K562 (cell line): ENCODE measurements around the gene POU2AF2. TPM values are rescaled to one million over a fixed set of nuclear protein-coding genes. Genes with fewer than 3 reads are reported as not detected.

Experiments
- ATAC-seq: fragments of 200-7000 bp; cut with Tn5 transposase; 3 replicates; pipeline ENCODE4 v1.9.1; 2020; ENCODE audit warnings: moderate library complexity
- BruUV-seq: library from RNA; stranded (reverse); fragments of 400-500 nt; replicated peaks from 2 replicates; lab custom pipeline; 2021; lab: Mats Ljungman, UMichigan
- CTCF ChIA-PET: fragments of 300-600 bp; formaldehyde crosslinking; extraction: SDS; loops from one replicate; lab custom pipeline; 2021; ENCODE audit warnings: low intra/inter-chr PET ratio; lab: Yijun Ruan, JAX
- POLR2A ChIA-PET: fragments of 300-600, 350-650 bp; sonication (Branson Sonifier 250); formaldehyde crosslinking; extraction: SDS; loops from one replicate; lab custom pipeline; 2021; ENCODE audit warnings: antibody characterized with exemption, inconsistent platforms; lab: Yijun Ruan, JAX
- DNase-seq, 4 experiments: peaks; one replicate each; pipeline versions ENCODE4 v3.0.0 to v3.0.0-alpha.2; 2011 to 2018; ENCODE audit warnings: low spot score in 3 of 4, mixed read lengths in 3 of 4; ENCODE audit errors: extremely low read depth in 1 of 4
- FAIRE-seq: peaks from 2 replicates; lab custom pipeline; 2011; peaks lifted over from hg19 to GRCh38; lab: Jason Lieb, UNC
- H2AFZ ChIP-seq: 2 replicates; pipeline ENCODE4 v1.6.0; 2011; ENCODE audit warnings: low read depth, low read length, control low read depth, inconsistent platforms
- H3K27ac ChIP-seq: fragments of 200-600 bp; 3 replicates; pipeline ENCODE4 v1.8.0; 2011; ENCODE audit warnings: low read depth, mild to moderate bottlenecking, control low read depth, inconsistent platforms, low read length, moderate library complexity, mixed read lengths; ENCODE audit errors: extremely low read depth
- H3K27me3 ChIP-seq, 2 experiments: fragments of 300-600 bp in 1 of 2; 2 replicates in 1 of 2; 3 replicates in 1 of 2; pipeline versions ENCODE4 v1.6.0 to v1.8.0; 2011; ENCODE audit warnings: inconsistent platforms in 2 of 2, low read length in 2 of 2, mild to moderate bottlenecking in 1 of 2, mixed read lengths in 1 of 2, moderate library complexity in 1 of 2; ENCODE audit not compliant: control insufficient read depth in 2 of 2, insufficient read depth in 2 of 2
- H3K36me3 ChIP-seq: fragments of 300-600 bp; 3 replicates; pipeline ENCODE4 v1.8.0; 2011; ENCODE audit warnings: mild to moderate bottlenecking, low read length, inconsistent platforms; ENCODE audit not compliant: control insufficient read depth, insufficient read depth
- H3K4me1 ChIP-seq, 2 experiments: fragments of 200-600 bp in 1 of 2; replicated peaks in 1 of 2; 2 replicates in 1 of 2; 3 replicates in 1 of 2; pipeline versions ENCODE4 v1.5.1 to v1.8.0; 2011; ENCODE audit warnings: inconsistent platforms in 2 of 2, low read length in 2 of 2, mild to moderate bottlenecking in 1 of 2, mixed read lengths in 1 of 2, moderate library complexity in 1 of 2; ENCODE audit not compliant: control insufficient read depth in 2 of 2, insufficient read depth in 2 of 2
- H3K4me2 ChIP-seq: 2 replicates; pipeline ENCODE4 v1.6.1; 2011; ENCODE audit warnings: low read length, control low read depth, inconsistent platforms, mixed read lengths; ENCODE audit not compliant: insufficient read depth
- H3K4me3 ChIP-seq: fragments of 200-600 bp; sonication (generic), shearing (Covaris generic); 2 replicates; pipeline ENCODE4 v1.5.1; 2016; ENCODE audit warnings: control low read depth, inconsistent platforms
- H3K79me2 ChIP-seq: fragments of 200-600 bp; 3 replicates; pipeline ENCODE4 v1.8.0; 2011; ENCODE audit warnings: low read length, inconsistent platforms; ENCODE audit not compliant: control insufficient read depth, insufficient read depth
- H3K9ac ChIP-seq, 2 experiments: 2 replicates each; pipeline versions ENCODE4 v1.6.0 to v1.6.1; 2011; ENCODE audit warnings: low read depth in 2 of 2, low read length in 2 of 2, control low read depth in 1 of 2, inconsistent platforms in 1 of 2, mild to moderate bottlenecking in 1 of 2, mixed read lengths in 1 of 2; ENCODE audit not compliant: insufficient read depth in 1 of 2
- H3K9me1 ChIP-seq: one replicate; pipeline ENCODE4 v1.6.0; 2011; ENCODE audit warnings: inconsistent platforms, mild to moderate bottlenecking, low read length, moderate library complexity; ENCODE audit not compliant: control insufficient read depth, insufficient read depth
- H3K9me3 ChIP-seq: replicated peaks from 2 replicates; pipeline ENCODE4 v1.5.1; 2011; ENCODE audit warnings: low read depth, low read length, inconsistent platforms; ENCODE audit not compliant: control insufficient read depth, insufficient read depth
- H4K20me1 ChIP-seq: replicated peaks from 2 replicates; pipeline ENCODE4 v1.6.1; 2011; ENCODE audit warnings: low read length, inconsistent platforms, mixed read lengths; ENCODE audit not compliant: control insufficient read depth, insufficient read depth
- HDAC1 ChIP-seq, 2 experiments: fragments of 450-650 bp; IDR thresholded peaks; 2 replicates each; pipeline ENCODE4 v1.6.1; 2016 to 2017; ENCODE audit warnings: inconsistent platforms in 1 of 2, mild to moderate bottlenecking in 1 of 2, moderate library complexity in 1 of 2
- MEIS2 ChIP-seq: fragments of 450-650 bp; IDR thresholded peaks from 2 replicates; pipeline ENCODE4 v1.6.1; 2014; ENCODE audit warnings: mild to moderate bottlenecking; ENCODE audit not compliant: partially characterized antibody
- TAF9B ChIP-seq: fragments of 450-650 bp; IDR thresholded peaks from 2 replicates; pipeline ENCODE4 v1.6.1; 2018; ENCODE audit warnings: mild to moderate bottlenecking; ENCODE audit not compliant: partially characterized antibody
- ZNF395 ChIP-seq: fragments of 200-800 bp; sonication (Bioruptor generic); IDR thresholded peaks from 2 replicates; pipeline ENCODE4 v1.6.1; 2017; ENCODE audit warnings: missing genetic modification characterization, missing compliant biosample characterization
- ZNF764 ChIP-seq: fragments of 250-450 bp; sonication (Bioruptor Pico); IDR thresholded peaks from 2 replicates; pipeline ENCODE4 v1.4.0; 2020; ENCODE audit warnings: low read depth, mild to moderate bottlenecking, moderate library complexity
- WGBS: fragments of 100-300 bp; shearing (Covaris generic); methylation state at CpG from one replicate; pipeline ENCODE4 v1.1.6; 2016; ENCODE audit warnings: low coverage, mixed read lengths; ENCODE audit not compliant: insufficient coverage; ENCODE audit errors: missing lambda C conversion rate; 5-methylcytosine and 5-hydroxymethylcytosine counted together
- in situ Hi-C: fragments of 300-500 bp; cut with MboI; formaldehyde crosslinking; loops from 4 replicates; pipeline ENCODE4 v1.15.0; 2018; ENCODE audit warnings: inconsistent platforms, mixed read lengths
- intact Hi-C: fragments of 100-400 bp; cut with micrococcal nuclease; formaldehyde crosslinking; loops from 2 replicates; pipeline ENCODE4 v1.14.2; 2022
- polyA plus RNA-seq, 8 experiments: library from polyadenylated mRNA; depleted of rRNA in 4 of 8; stranded (reverse) in 5 of 8; unstranded in 3 of 8; fragments of >200 nt; fragmentation: Nextera tagmentation in 2 of 8; fragmentation: Illumina TruSeq in 1 of 8; extraction: Ambion mirVana in 2 of 8; extraction: Trizol in 1 of 8; gene quantifications; 2 replicates each; pipeline versions ENCODE4 v1.2.1 to v1.2.3, GENCODE V29; 2011 to 2014; ENCODE audit warnings: inconsistent platforms in 1 of 8, missing spikeins in 1 of 8
- total RNA-seq, 7 experiments: library from RNA; depleted of rRNA in 6 of 7; stranded (reverse); fragments of >200 nt in 6 of 7; fragmentation: Illumina TruSeq in 2 of 7; extraction: Trizol in 2 of 7; gene quantifications; 2 replicates each; pipeline versions ENCODE4 v1.2.1 to v1.2.3, GENCODE V29; 2011 to 2021; ENCODE audit warnings: low replicate concordance in 1 of 7

Gene POU2AF2
- total and polyA plus RNA-seq, 9 of the 15 experiments (the other 6 are each of a cell fraction or from before 2014, with no cell fraction given), result not detected

GRCh38 chr11:111296196-111296595 lies 50.7 kb downstream of the POU2AF2 start:
- FAIRE-seq (no peak), DNase-seq (no peak), ATAC-seq (no peak)
- intact Hi-C loops (no loop called here), in situ Hi-C loops (no loop called here)
- no peaks in the 10 kb centered on the region for H3K9me3 ChIP-seq
- no peak overlapping the region for H3K4me2 ChIP-seq
- no peak overlapping the region for H2AFZ ChIP-seq
- no peaks in the 10 kb centered on the region for H3K9me1 ChIP-seq
- no peak overlapping the region for H3K27ac ChIP-seq
- CTCF ChIA-PET, result no interaction called here
- peaks cover 3% of the 10 kb centered on the region; the same call in 1 of the 2 replicates for H4K20me1 ChIP-seq
- POLR2A ChIA-PET, result interaction anchor here (0.6 kb wide), 1 partner anchor 142 kb away, joined by 3 read pairs; no protein-coding TSS in a partner anchor
- H3K27me3 ChIP-seq, result peaks cover 2 to 28% of the 10 kb centered on the region in 2 experiments; a peak in 3 of 5 replicates
- H3K4me1 ChIP-seq, result peaks cover 0 to 9% of the 10 kb centered on the region in 2 experiments; a peak in 1 of 5 replicates
- no TSS peak for BruUV-seq
- H3K36me3 ChIP-seq, result no peaks in the 10 kb centered on the region
- no peaks in the 10 kb centered on the region for H3K79me2 ChIP-seq
- no peak overlapping the region for H3K9ac ChIP-seq
- no peak overlapping the region for H3K4me3 ChIP-seq
- TF ChIP-seq ZNF395 (CRISPR knock-in tag) (no peak), ZNF764 (CRISPR knock-in tag) (no peak), MEIS2 (no peak), HDAC1 (IDR thresholded peaks at IDR 0.05) (no peak), TAF9B (no peak)
- WGBS, result 0% methylated on average over 3 of the region's 3 CpGs
